Stimulated activated CD4-positive, alpha-beta T cell treated with anti-CD3 and anti-CD28 coated beads, Interleukin-1b, Interleukin-23, amount 100 ng/mL, for 48 hours (primary cell): ENCODE results near the gene ATP5MG.

Experiments
- DNase-seq: peaks from one replicate; pipeline ENCODE4 v3.0.0-alpha.2; 2020

The ATP5MG gene

GRCh38 chr11:118442908-118443589 is 41.6 kb downstream of the ATP5MG start:
- no peak for DNase-seq

DNA sequence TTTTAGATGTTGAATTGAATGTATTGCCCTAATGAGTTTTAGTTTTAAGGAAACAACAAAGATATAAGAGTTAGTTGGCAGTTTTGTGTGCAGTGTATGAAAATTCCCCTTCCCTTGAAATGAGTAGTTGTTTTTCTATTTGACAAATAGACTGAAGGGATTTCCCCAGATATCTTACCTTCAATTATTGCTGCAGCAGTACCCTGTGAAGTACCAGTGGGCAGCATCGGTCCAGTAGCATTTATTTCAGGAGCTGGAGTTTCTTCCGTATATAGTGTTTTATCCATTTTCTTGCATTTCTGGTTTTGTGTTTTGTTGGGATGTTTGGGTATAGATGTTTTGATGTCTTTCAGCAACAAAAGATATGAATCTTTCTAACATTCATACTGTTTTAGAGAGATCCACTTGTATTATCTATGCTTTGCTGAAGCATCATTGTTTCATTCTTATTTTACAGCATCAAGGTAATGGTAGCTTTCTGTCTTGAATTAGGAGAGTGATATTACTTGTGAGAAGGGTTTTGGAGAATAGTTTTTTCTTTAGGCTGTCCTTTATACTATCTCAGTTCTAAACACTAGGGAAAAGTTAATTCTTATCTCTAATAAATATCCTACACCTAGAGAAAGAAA is 42.3 kb downstream of the ATP5MG start:
- no peak for DNase-seq

DNA sequence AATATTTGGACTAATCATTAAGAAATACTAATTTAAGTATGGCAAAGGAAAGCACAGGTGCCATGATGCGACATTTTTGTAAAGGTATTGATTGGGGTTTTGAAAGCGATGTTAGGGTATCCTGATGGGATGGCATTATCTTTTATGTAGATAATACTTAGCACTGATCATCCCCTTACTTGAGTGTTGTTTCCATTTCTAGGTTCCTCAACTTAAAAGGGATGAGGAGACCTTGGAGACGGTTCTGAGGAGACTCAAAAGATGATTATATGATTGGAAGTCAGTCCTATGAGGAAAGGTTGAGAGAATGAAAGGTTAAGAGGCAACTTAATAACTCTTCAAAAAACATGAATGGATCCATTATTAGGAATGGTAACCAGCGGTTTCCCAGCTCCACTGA is 46.0 kb downstream of the ATP5MG start:
- no peak for DNase-seq

- no peak for DNase-seq
Measured at GRCh38 chr11:118448294-118448693, 46.9 kb downstream of the ATP5MG start.

DNA sequence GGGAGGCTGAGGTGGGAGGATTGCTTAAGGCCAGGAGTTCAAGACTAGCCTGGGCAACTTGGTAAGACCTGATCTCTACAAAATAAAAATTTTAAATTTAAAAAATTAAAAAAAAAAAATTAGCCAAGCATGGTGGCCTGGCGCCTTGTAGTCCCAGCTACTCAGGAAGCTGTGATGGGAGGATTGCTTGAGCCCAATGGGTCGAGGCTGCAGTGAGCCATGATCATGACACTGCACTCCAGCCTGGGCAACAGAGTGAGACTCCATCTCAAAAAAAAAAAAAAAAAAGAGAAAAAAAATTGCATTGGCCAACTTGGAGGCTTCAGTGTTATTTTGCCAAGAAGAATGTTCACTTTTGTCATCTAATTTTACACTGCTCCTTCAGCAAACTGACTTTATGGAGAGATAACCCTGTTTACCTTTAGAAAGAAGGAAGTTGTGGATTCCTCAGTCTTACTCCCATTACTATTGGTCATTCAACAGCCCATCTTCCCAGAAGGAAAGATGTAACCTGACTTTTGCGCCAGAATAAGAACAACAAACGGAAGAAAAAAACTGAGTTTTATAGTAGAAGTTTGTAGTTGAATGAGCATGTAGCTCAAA is 48.0 kb downstream of the ATP5MG start:
- DNase-seq: no peak

GRCh38 chr11:118450451-118450850 is 49.0 kb downstream of the ATP5MG start:
- DNase-seq: no peak
